SK-N-SH treated with all-trans-retinoic acid at 6 μM for 48 hours (cell line): Measurements from ENCODE around the gene FAM47E.
A peak's percentile ranks its signal among the peaks of the same experiment; 100 is the strongest.

Source experiments
- ATAC-seq: fragments of 200-7000 bp; cut with Tn5 transposase; 3 replicates; pipeline ENCODE4 v1.9.1; 2020; ENCODE audit warnings: mild to moderate bottlenecking, moderate library complexity
- ARNTL ChIP-seq: fragments of 450-650 bp; formaldehyde crosslinking; IDR thresholded peaks from 2 replicates; pipeline ENCODE4 v1.5.0; 2020; ENCODE audit warnings: low read depth, mild to moderate bottlenecking, moderate library complexity, borderline replicate concordance
- BACH2 ChIP-seq: fragments of 250-450 bp; sonication (Bioruptor Pico); IDR thresholded peaks from 2 replicates; pipeline ENCODE4 v1.9.0; 2021; ENCODE audit warnings: mild to moderate bottlenecking, borderline replicate concordance
- CSDC2 ChIP-seq: fragments of 250-450 bp; sonication (Bioruptor Pico); IDR thresholded peaks from 2 replicates; pipeline ENCODE4 v1.5.0; 2020; ENCODE audit warnings: mild to moderate bottlenecking, moderate library complexity
- CSRNP3 ChIP-seq: fragments of 250-450 bp; sonication (Bioruptor Pico); IDR thresholded peaks from 2 replicates; pipeline ENCODE4 v1.5.1; 2021; ENCODE audit warnings: mild to moderate bottlenecking, moderate library complexity
- ESRRG ChIP-seq: fragments of 250-450 bp; sonication (Bioruptor Pico); IDR thresholded peaks from 2 replicates; pipeline ENCODE4 v1.6.1; 2021; ENCODE audit warnings: mild to moderate bottlenecking
- GLIS3 ChIP-seq: fragments of 250-450 bp; sonication (Bioruptor Pico); IDR thresholded peaks from 2 replicates; pipeline ENCODE4 v1.5.0; 2020; ENCODE audit warnings: mild to moderate bottlenecking, moderate library complexity
- ISL1 ChIP-seq: fragments of 250-450 bp; sonication (Bioruptor Pico); IDR thresholded peaks from 2 replicates; pipeline ENCODE4 v2.1.2; 2022; ENCODE audit warnings: mild to moderate bottlenecking, moderate library complexity
- RARB ChIP-seq: fragments of 250-450 bp; sonication (Bioruptor Pico); IDR thresholded peaks from 2 replicates; pipeline ENCODE4 v1.8.0; 2021; ENCODE audit warnings: mild to moderate bottlenecking, moderate library complexity
- SNAI2 ChIP-seq: fragments of 250-450 bp; sonication (Bioruptor Pico); IDR thresholded peaks from 2 replicates; pipeline ENCODE4 v1.5.0; 2020; ENCODE audit warnings: mild to moderate bottlenecking, moderate library complexity
- ZC3H10 ChIP-seq: fragments of 250-450 bp; sonication (Bioruptor Pico); IDR thresholded peaks from 2 replicates; pipeline ENCODE4 v1.5.1; 2021; ENCODE audit warnings: mild to moderate bottlenecking, moderate library complexity
- ZFP3 ChIP-seq: fragments of 250-450 bp; sonication (Bioruptor Pico); IDR thresholded peaks from 2 replicates; pipeline ENCODE4 v1.5.0; 2020; ENCODE audit warnings: mild to moderate bottlenecking, moderate library complexity
- ZFP30 ChIP-seq: fragments of 450-650 bp; formaldehyde crosslinking; IDR thresholded peaks from 2 replicates; pipeline ENCODE4 v1.5.0; 2022; ENCODE audit warnings: mild to moderate bottlenecking, moderate library complexity
- ZNF565 ChIP-seq: fragments of 450-650 bp; formaldehyde crosslinking; conservative IDR thresholded peaks from 2 replicates; pipeline ENCODE4 v1.5.0; 2020; ENCODE audit warnings: low read depth, mild to moderate bottlenecking, moderate library complexity
- ZNF70 ChIP-seq: fragments of 450-650 bp; formaldehyde crosslinking; IDR thresholded peaks from 2 replicates; pipeline ENCODE4 v1.5.0; 2020; ENCODE audit warnings: mild to moderate bottlenecking, moderate library complexity
- ZNF8 ChIP-seq: fragments of 450-650 bp; formaldehyde crosslinking; IDR thresholded peaks from 2 replicates; pipeline ENCODE4 v1.5.0; 2020; ENCODE audit warnings: mild to moderate bottlenecking, moderate library complexity
- TF ChIP-seq, protein P1 (sequence below): fragments of 250-450 bp; sonication (Bioruptor Pico); IDR thresholded peaks from 2 replicates; pipeline ENCODE4 v1.5.1; 2020; ENCODE audit warnings: low read depth, mild to moderate bottlenecking, moderate library complexity
- TF ChIP-seq, protein P2 (sequence below): fragments of 250-450 bp; sonication (Bioruptor Pico); IDR thresholded peaks from 2 replicates; pipeline ENCODE4 v1.8.0; 2020; ENCODE audit warnings: mild to moderate bottlenecking, moderate library complexity, borderline replicate concordance

Gene FAM47E

DNA sequence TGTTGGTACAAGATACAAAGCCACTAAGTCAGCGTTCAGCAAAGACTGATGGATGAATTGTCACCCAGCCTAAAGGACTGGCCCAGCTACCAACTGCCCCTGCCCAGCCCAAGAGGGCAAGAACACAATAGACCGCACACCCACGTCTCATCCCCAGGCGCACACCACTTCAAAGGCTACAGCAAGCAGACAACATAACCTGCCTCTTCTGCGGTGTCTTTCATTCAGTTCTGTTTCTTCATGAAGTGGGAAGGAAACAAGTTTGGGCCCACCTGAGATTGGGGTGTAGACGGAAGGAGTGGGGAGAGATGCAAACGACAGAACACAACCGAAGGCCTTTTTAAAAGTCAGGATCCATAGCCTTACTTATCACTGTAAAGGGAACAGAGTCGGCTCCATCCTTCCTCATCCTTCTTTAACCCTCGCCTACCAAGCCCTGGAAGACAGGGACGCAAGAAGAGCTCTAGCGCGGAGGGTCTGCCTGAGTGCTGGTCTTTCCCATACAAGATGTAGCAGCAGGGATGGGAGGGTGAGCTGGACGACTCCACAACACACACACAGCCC, 38.6 kb upstream of the FAM47E start (continued):
- TF ChIP-seq CSRNP3 (no peak), ZNF565 (CRISPR knock-in tag) (no peak), ZFP30 (CRISPR knock-in tag) (no peak)
- TF ChIP-seq, protein P1, sequence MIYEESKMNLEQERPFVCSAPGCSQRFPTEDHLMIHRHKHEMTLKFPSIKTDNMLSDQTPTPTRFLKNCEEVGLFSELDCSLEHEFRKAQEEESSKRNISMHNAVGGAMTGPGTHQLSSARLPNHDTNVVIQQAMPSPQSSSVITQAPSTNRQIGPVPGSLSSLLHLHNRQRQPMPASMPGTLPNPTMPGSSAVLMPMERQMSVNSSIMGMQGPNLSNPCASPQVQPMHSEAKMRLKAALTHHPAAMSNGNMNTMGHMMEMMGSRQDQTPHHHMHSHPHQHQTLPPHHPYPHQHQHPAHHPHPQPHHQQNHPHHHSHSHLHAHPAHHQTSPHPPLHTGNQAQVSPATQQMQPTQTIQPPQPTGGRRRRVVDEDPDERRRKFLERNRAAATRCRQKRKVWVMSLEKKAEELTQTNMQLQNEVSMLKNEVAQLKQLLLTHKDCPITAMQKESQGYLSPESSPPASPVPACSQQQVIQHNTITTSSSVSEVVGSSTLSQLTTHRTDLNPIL (CRISPR knock-in tag), result no peak

DNA sequence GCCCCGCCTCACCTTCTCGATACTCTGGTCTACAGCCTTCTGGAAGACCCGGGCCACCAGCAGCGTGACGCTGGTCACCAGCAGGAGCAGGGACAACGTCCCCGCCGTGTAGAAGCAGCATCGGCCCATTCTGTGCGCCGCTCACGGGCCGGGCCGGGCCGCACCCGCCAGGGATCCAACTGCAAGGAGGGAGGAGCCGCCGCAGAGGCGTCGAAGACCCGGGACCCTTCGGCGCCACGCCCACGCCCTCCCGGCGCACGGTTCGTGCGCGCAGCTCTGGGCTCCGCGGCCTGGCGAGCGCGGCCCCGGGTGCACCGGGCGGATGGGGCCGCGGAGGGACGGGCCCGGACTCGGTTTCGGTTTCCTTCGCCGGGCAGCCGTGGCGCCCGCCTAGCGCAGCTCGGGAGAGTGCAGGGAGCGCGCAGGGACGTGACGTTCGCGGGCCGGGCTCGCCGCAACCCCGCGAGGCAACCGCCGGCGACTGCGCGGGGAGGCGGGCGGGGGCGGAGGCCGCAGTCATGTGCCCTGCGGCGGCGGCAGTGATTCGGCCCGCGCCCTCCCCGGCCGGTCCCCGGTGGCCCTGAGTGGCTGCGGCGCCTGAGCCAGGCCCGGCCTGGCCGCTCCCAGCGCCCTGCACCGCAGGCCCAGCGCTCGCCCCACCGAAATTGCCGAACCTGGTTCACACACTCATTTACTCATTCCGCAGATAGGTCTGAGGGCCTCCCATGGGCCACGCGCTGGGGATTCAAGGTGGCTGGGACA, 37.9 kb upstream of the FAM47E start, which contains the start of gene SCARB2:
Gene SCARB2, minus strand, starts transcription at position 410 of the 762 bp plus-strand sequence. Its CDS starts 281 bp downstream, at position 129.
- peak; percentile 92 for ATAC-seq

DNA sequence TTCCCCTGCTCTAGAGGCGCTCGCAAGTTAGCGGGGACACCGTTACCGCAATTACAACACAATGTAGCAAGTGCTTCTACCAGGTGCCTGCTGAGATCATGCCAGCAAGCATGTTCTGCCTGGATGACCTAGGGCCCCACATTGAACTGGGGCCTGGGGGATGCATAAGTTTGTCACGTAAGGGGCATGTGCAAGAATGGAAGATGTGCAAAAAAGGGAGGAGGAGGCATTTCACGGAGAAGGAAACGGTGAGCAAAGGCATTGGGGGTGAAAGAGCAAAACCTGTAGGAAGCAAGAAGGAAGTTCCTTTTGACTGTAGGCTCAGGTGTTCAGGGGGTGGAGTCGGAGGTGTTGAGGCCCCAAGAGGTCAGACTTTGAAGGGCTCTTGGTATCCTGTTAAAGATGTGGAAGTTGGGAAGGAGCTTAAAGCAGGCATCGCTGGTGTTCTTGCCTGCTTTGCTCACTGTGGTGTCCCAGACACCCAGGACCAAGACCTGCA, 37.3 kb upstream of the FAM47E start:
- ATAC-seq, result no peak
- TF ChIP-seq, protein P1 (CRISPR knock-in tag), result no peak
- TF ChIP-seq RARB (CRISPR knock-in tag), result no peak
- TF ChIP-seq CSRNP3, result no peak
- TF ChIP-seq ZNF565 (CRISPR knock-in tag), result no peak
- no peak for TF ChIP-seq ARNTL (CRISPR knock-in tag)
- TF ChIP-seq ISL1, result no peak
- TF ChIP-seq ZFP3 (CRISPR knock-in tag), result no peak

More for the DNA sequence above, 37.9 kb upstream of the FAM47E start, which contains the start of gene SCARB2:
- TF ChIP-seq ESRRG (CRISPR knock-in tag) (no peak), GLIS3 (CRISPR knock-in tag) (no peak), SNAI2 (CRISPR knock-in tag) (0 out of 2 replicates have a peak, but pooled peaks have one; percentile 39), CSRNP3 (no peak)
- TF ChIP-seq, protein P2, sequence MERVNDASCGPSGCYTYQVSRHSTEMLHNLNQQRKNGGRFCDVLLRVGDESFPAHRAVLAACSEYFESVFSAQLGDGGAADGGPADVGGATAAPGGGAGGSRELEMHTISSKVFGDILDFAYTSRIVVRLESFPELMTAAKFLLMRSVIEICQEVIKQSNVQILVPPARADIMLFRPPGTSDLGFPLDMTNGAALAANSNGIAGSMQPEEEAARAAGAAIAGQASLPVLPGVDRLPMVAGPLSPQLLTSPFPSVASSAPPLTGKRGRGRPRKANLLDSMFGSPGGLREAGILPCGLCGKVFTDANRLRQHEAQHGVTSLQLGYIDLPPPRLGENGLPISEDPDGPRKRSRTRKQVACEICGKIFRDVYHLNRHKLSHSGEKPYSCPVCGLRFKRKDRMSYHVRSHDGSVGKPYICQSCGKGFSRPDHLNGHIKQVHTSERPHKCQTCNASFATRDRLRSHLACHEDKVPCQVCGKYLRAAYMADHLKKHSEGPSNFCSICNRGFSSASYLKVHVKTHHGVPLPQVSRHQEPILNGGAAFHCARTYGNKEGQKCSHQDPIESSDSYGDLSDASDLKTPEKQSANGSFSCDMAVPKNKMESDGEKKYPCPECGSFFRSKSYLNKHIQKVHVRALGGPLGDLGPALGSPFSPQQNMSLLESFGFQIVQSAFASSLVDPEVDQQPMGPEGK (CRISPR knock-in tag), result no peak

DNA sequence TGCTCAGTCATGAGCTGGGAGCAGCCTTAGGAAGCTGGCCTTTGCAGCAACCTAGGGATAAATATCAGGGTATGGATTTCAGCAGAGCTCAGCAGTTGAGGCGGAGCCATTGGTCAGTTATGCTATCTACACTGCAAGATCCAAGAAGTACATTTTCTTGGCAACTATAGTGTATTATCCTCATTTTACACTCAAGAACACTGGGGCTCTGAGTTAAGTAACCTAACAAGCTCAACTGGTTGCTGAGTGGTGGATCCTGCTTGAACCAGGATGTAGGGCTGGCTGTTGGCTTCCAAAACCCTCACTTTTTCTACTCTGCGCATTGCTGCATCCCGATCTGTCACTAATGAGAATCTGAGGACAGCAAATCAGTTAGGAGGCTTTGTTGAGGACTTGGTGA, 36.4 kb upstream of the FAM47E start:
- ATAC-seq, result no peak
- TF ChIP-seq, protein P1 (CRISPR knock-in tag), result no peak
- TF ChIP-seq ZC3H10 (CRISPR knock-in tag), result no peak
- no peak for TF ChIP-seq ZFP30 (CRISPR knock-in tag)
- TF ChIP-seq RARB (CRISPR knock-in tag), result no peak
- TF ChIP-seq ZNF565 (CRISPR knock-in tag), result no peak
- TF ChIP-seq BACH2 (CRISPR knock-in tag), result no peak
- no peak for TF ChIP-seq CSDC2 (CRISPR knock-in tag)
- TF ChIP-seq ZNF70 (CRISPR knock-in tag), result no peak
- no peak for TF ChIP-seq SNAI2 (CRISPR knock-in tag)
- TF ChIP-seq GLIS3 (CRISPR knock-in tag), result no peak
- TF ChIP-seq CSRNP3, result no peak
- no peak for TF ChIP-seq ISL1
- TF ChIP-seq ZNF8 (CRISPR knock-in tag), result no peak
